Fibroblast of the aortic adventitia (primary cell): ENCODE results near the gene PSMB2. TPM values are rescaled to one million over a fixed set of nuclear protein-coding genes. Genes with fewer than 3 reads are reported as not detected.
"Not testable (repeated sequence)": the region's sequence is repeated elsewhere in the genome, so short reads cannot be mapped to it uniquely, and the experiment has no call there.

Experiments
- DNase-seq: peaks from one replicate; pipeline ENCODE4 v3.0.0-alpha.2; 2010; ENCODE audit warnings: low read depth
- H3K4me3 ChIP-seq: 2 replicates; pipeline ENCODE4 v1.5.1; 2011; ENCODE audit warnings: low read depth, mild to moderate bottlenecking, control low read depth, low read length, moderate library complexity
- total RNA-seq: library from RNA; depleted of rRNA; stranded (reverse); fragments of >200 nt; gene quantifications from 2 replicates; pipeline ENCODE4 v1.2.3, GENCODE V29; 2012; ENCODE audit warnings: low replicate concordance
- TF ChIP-seq, protein P1 (sequence below): IDR thresholded peaks from 2 replicates; pipeline ENCODE4 v1.5.1; 2011; ENCODE audit warnings: mild to moderate bottlenecking, low read length, control low read depth, inconsistent platforms; ENCODE audit not compliant: insufficient read depth

The PSMB2 gene
- total RNA-seq, 1 donor: 22.1 TPM

DNA sequence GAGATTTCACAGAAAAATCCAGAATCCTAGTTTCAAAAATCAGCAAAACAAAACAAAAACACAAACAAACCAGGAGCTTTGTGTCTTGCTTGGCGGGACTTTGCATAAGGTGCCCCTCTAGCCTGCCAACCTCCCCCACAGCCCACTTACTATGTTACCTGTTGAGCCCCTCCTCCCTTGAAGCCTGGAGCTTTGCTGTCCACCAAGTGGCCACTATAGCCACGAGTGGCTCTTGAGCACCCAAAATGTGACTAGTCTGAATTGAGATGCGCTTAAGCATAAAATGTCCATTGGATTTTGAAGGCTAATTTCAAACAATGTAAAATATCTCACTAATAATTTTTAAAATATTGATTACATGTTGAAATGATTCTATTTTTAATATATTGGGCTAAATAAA lies 56.0 kb downstream of the PSMB2 start:
- no peak for DNase-seq
- H3K4me3 ChIP-seq: no peak overlapping the region
- TF ChIP-seq, protein P1, sequence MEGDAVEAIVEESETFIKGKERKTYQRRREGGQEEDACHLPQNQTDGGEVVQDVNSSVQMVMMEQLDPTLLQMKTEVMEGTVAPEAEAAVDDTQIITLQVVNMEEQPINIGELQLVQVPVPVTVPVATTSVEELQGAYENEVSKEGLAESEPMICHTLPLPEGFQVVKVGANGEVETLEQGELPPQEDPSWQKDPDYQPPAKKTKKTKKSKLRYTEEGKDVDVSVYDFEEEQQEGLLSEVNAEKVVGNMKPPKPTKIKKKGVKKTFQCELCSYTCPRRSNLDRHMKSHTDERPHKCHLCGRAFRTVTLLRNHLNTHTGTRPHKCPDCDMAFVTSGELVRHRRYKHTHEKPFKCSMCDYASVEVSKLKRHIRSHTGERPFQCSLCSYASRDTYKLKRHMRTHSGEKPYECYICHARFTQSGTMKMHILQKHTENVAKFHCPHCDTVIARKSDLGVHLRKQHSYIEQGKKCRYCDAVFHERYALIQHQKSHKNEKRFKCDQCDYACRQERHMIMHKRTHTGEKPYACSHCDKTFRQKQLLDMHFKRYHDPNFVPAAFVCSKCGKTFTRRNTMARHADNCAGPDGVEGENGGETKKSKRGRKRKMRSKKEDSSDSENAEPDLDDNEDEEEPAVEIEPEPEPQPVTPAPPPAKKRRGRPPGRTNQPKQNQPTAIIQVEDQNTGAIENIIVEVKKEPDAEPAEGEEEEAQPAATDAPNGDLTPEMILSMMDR: no peak

DNA sequence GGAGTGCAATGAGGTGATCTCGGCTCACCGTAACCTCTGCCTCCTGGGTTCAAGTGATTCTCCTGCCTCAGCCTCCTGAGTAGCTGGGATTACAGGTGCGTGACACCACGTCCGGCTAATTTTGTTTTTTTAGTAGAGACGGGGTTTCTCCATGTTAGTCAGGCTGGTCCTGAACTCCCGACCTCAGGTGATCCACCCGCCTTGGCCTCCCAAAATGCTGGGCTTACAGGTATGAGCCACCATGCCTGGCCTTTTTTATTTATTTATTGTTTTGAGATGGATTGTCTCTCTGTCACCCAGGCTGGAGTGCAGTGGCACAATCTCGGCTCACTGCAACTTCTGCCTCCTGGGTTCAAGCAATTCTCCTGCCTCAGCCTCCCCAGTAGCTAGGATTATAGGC lies 59.7 kb downstream of the PSMB2 start:
- not testable (repeated sequence) for H3K4me3 ChIP-seq

DNA sequence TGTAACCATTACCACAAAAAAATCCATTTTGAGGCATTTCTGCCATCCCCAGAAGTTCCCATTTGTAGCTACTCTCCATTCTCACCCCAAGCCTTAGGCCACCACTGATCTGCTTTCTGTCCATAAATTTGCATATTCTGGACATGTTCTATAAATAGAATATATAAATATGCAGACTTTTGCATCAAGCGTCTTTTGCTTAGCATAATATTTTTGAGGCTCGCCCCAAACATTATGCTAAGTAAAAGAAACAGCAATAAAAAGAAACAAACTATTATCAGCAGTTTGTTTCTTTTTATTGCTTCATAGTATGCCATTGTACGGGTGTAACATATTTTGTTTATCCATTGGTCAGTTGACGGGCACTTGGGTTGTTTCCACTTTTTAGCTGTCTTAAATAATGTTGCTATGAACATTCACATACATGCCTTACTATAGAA lies 60.4 kb downstream of the PSMB2 start:
- DNase-seq: no peak
- TF ChIP-seq, protein P1: no peak
- no peak overlapping the region for H3K4me3 ChIP-seq

More for the DNA sequence above, 59.7 kb downstream of the PSMB2 start:
- DNase-seq: not testable (repeated sequence)

DNA sequence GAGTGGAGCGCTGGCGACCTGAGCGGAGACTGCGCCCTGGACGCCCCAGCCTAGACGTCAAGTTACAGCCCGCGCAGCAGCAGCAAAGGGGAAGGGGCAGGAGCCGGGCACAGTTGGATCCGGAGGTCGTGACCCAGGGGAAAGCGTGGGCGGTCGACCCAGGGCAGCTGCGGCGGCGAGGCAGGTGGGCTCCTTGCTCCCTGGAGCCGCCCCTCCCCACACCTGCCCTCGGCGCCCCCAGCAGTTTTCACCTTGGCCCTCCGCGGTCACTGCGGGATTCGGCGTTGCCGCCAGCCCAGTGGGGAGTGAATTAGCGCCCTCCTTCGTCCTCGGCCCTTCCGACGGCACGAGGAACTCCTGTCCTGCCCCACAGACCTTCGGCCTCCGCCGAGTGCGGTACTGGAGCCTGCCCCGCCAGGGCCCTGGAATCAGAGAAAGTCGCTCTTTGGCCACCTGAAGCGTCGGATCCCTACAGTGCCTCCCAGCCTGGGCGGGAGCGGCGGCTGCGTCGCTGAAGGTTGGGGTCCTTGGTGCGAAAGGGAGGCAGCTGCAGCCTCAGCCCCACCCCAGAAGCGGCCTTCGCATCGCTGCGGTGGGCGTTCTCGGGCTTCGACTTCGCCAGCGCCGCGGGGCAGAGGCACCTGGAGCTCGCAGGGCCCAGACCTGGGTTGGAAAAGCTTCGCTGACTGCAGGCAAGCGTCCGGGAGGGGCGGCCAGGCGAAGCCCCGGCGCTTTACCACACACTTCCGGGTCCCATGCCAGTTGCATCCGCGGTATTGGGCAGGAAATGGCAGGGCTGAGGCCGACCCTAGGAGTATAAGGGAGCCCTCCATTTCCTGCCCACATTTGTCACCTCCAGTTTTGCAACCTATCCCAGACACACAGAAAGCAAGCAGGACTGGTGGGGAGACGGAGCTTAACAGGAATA lies 64.0 kb downstream of the PSMB2 start:
- TF ChIP-seq, protein P1: no peak
- H3K4me3 ChIP-seq: no peak overlapping the region
- no peak for DNase-seq

DNA sequence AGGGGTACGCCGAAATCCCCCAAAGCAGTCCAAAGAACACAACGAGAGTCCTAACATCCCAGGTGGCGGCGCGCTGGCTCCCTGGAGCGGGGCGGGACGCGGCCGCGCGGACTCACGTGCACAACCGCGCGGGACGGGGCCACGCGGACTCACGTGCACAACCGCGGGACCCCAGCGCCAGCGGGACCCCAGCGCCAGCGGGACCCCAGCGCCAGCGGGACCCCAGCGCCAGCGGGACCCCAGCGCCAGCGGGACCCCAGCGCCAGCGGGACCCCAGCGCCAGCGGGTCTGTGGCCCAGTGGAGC lies 64.6 kb downstream of the PSMB2 start:
- H3K4me3 ChIP-seq, DNase-seq: not testable (repeated sequence)

DNA sequence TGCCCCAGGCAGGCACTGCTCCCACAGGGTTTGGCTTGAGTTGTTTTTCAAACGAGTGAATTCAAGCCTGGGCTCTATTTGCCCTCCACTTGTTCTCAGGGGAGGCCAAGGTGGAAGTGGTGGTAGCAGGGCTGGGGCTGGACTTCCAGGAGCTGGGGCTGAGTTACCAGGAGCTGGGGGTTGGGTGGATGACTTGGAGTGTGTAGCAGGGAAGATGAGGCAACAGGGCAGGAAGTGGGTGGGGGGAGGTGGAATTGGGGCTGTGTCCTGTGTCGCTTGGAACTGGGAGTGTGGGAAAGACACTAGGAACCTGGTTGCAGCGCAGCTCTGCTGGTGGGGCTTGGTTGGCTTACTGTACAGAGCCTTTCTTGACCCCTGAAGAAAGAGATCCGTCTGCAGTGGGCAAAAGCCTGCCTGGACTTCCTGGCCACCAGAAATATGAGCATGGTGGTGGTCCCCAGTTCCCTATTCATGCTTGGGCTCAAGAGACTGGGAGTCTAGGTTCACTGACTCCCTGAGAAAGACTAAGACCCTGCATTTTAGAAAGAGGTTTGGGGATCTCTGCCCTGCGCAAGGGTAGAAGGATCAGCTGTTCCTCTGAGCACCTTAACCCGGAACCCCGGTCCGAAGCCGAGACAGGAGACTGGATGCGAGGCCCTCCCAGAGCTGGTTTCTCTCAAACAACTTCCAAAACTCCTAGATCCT lies 65.1 kb downstream of the PSMB2 start:
- no peak overlapping the region for H3K4me3 ChIP-seq
- DNase-seq: no peak
- TF ChIP-seq, protein P1: no peak

DNA sequence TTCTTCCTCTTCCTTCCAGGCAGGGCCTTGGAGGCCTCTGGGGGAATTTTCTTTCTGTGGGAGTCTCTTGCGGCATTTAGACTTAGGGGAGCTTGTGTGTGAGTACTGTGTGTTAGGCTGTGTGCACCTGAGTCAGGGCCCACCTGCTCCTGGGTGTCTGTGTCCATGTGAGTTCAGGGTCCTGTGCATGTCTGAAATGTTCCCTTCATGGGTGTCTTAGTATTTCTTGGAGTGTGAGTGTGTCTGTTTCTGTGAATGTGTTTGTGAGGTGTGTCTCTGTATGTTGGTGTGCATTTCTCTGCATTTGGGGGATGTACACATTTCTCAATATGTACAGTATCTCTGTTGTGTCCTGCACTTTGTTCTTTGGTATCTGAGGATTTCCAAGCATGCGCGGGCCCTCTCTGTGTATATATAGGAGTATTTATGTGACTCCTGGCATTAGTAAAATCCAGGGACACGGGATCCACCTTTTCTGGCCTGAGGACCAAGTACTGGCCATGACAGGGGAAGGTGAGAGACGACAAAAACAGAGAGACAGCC lies 65.8 kb downstream of the PSMB2 start:
- no peak for DNase-seq
- TF ChIP-seq, protein P1: no peak
- no peak overlapping the region for H3K4me3 ChIP-seq
